GM12878 (cell line): ENCODE results near the gene TARP.

ENCODE experiments used
- ATAC-seq: fragments of 200-7000 bp; cut with Tn5 transposase; 3 replicates; pipeline ENCODE4 v1.9.1; 2020; ENCODE audit warnings: mild to moderate bottlenecking, moderate library complexity
- BruUV-seq: library from RNA; stranded (reverse); fragments of 400-500 nt; replicated peaks from 2 replicates; lab custom pipeline; 2021; lab: Mats Ljungman, UMichigan
- CTCF ChIA-PET: fragments of 300-600 bp; sonication (Branson Sonifier 250); formaldehyde crosslinking; extraction: SDS; loops from one replicate; lab custom pipeline; 2021; ENCODE audit warnings: inconsistent platforms; lab: Yijun Ruan, JAX
- POLR2A ChIA-PET: fragments of 350-600 bp; formaldehyde crosslinking; extraction: SDS; loops from one replicate; lab custom pipeline; 2021; ENCODE audit warnings: inconsistent platforms; lab: Charles Lee
- RAD21 ChIA-PET: fragments of 300-600 bp; sonication (Branson Sonifier 250); formaldehyde crosslinking; loops from one replicate; lab custom pipeline; 2023; ENCODE audit warnings: antibody characterized with exemption; ENCODE audit not compliant: unreplicated experiment; lab: Charles Lee
- SMC1A ChIA-PET: fragments of 300-600 bp; sonication (Branson Sonifier 250); formaldehyde crosslinking; loops from one replicate; lab custom pipeline; 2023; ENCODE audit not compliant: unreplicated experiment, uncharacterized antibody; lab: Charles Lee
- DNase-seq: peaks from one replicate; pipeline ENCODE4 v3.0.0-alpha.2; 2011; ENCODE audit warnings: low read depth, low spot score
- FAIRE-seq: peaks from 3 replicates; lab custom pipeline; 2011; peaks lifted over from hg19 to GRCh38; lab: Jason Lieb, UNC
- H2AFZ ChIP-seq: 2 replicates; pipeline ENCODE4 v1.6.0; 2011; ENCODE audit warnings: low read depth, low read length, control low read depth; ENCODE audit not compliant: control insufficient read depth
- H3K27ac ChIP-seq: 2 replicates; pipeline ENCODE4 v1.5.1; 2011; ENCODE audit warnings: control low read depth; ENCODE audit not compliant: control insufficient read depth, insufficient read depth
- H3K27me3 ChIP-seq, 2 experiments: replicated peaks in 1 of 2; 2 replicates each; pipeline versions ENCODE4 v1.6.0 to v1.6.1; 2011; ENCODE audit warnings: low read length in 1 of 2; ENCODE audit not compliant: control insufficient read depth in 2 of 2, insufficient read depth in 2 of 2
- H3K36me3 ChIP-seq, 2 experiments: 2 replicates each; pipeline ENCODE4 v1.5.1; 2011; ENCODE audit warnings: low read length in 1 of 2; ENCODE audit not compliant: control insufficient read depth in 2 of 2, insufficient read depth in 2 of 2
- H3K4me1 ChIP-seq: 2 replicates; pipeline ENCODE4 v1.6.1; 2011; ENCODE audit warnings: mild to moderate bottlenecking, low read length, moderate library complexity, mixed read lengths; ENCODE audit not compliant: control insufficient read depth, insufficient read depth
- H3K4me2 ChIP-seq: 2 replicates; pipeline ENCODE4 v1.6.0; 2011; ENCODE audit warnings: control low read depth; ENCODE audit not compliant: control insufficient read depth, insufficient read depth
- H3K4me3 ChIP-seq: fragments of 200-600 bp; sonication (generic); 2 replicates; pipeline ENCODE4 v1.5.1; 2016
- H3K79me2 ChIP-seq: 2 replicates; pipeline ENCODE4 v1.6.0; 2011; ENCODE audit warnings: low read length; ENCODE audit not compliant: control insufficient read depth, insufficient read depth
- H3K9ac ChIP-seq: 2 replicates; pipeline ENCODE4 v1.8.0; 2011; ENCODE audit warnings: low read length, control low read depth, mixed read lengths; ENCODE audit not compliant: control insufficient read depth, insufficient read depth
- H3K9me3 ChIP-seq: replicated peaks from 3 replicates; pipeline ENCODE4 v1.5.1; 2011; ENCODE audit warnings: mild to moderate bottlenecking, low read length; ENCODE audit not compliant: control insufficient read depth, insufficient read depth
- H4K20me1 ChIP-seq: 2 replicates; pipeline ENCODE4 v1.6.0; 2011; ENCODE audit not compliant: control insufficient read depth, insufficient read depth
- CBFB ChIP-seq: IDR thresholded peaks from 2 replicates; pipeline ENCODE4 v1.6.1; 2016; ENCODE audit warnings: antibody characterized with exemption, low read depth
- CHD2 ChIP-seq: IDR thresholded peaks from 2 replicates; pipeline ENCODE4 v1.6.1; 2011; ENCODE audit warnings: low read depth, low read length, improper control_type of control experiment, borderline replicate concordance
- ESRRA ChIP-seq: IDR thresholded peaks from 2 replicates; pipeline ENCODE4 v1.6.1; 2012; ENCODE audit warnings: mild to moderate bottlenecking, low read length, improper control_type of control experiment
- EZH2 ChIP-seq: IDR thresholded peaks from 2 replicates; pipeline ENCODE4 v1.6.1; 2012; ENCODE audit warnings: low read depth, mild to moderate bottlenecking, control low read depth, inconsistent platforms, low read length, borderline replicate concordance; ENCODE audit not compliant: control insufficient read depth
- GATAD2B ChIP-seq: fragments of 450-650 bp; conservative IDR thresholded peaks from 2 replicates; pipeline ENCODE4 v1.6.1; 2017; ENCODE audit warnings: low read depth, mild to moderate bottlenecking, moderate library complexity
- HDGF ChIP-seq: fragments of 450-650 bp; IDR thresholded peaks from 2 replicates; pipeline ENCODE4 v1.6.1; 2016; ENCODE audit warnings: antibody characterized with exemption
- IKZF2 ChIP-seq, 2 experiments: fragments of 450-650 bp; IDR thresholded peaks; 2 replicates each; pipeline ENCODE4 v1.6.1; 2017; ENCODE audit warnings: mild to moderate bottlenecking in 2 of 2, moderate library complexity in 2 of 2
- KLF5 ChIP-seq: fragments of 450-650 bp; IDR thresholded peaks from 2 replicates; pipeline ENCODE4 v1.6.1; 2014; ENCODE audit warnings: mild to moderate bottlenecking; ENCODE audit not compliant: partially characterized antibody
- MXI1 ChIP-seq: fragments of 150-350 bp; IDR thresholded peaks from 2 replicates; pipeline ENCODE4 v1.6.1; 2011; ENCODE audit warnings: low read depth, mild to moderate bottlenecking, inconsistent platforms, low read length, improper control_type of control experiment
- MYC ChIP-seq: IDR thresholded peaks from 2 replicates; pipeline ENCODE4 v1.6.1; 2011; ENCODE audit warnings: mild to moderate bottlenecking, low read length, moderate library complexity, inconsistent platforms; ENCODE audit not compliant: insufficient read depth, insufficient replicate concordance, insufficient read length, severe bottlenecking
- PML ChIP-seq: IDR thresholded peaks from 2 replicates; pipeline ENCODE4 v1.6.1; 2012; ENCODE audit warnings: low read length, inconsistent platforms
- POLR2AphosphoS2 ChIP-seq: IDR thresholded peaks from 2 replicates; pipeline ENCODE4 v1.6.1; 2011; ENCODE audit warnings: low read depth, mild to moderate bottlenecking, low read length, improper control_type of control experiment, moderate library complexity
- SREBF2 ChIP-seq: IDR thresholded peaks from 2 replicates; pipeline ENCODE4 v1.6.1; 2012; ENCODE audit warnings: mild to moderate bottlenecking, low read length
- TARDBP ChIP-seq: IDR thresholded peaks from 2 replicates; pipeline ENCODE4 v1.6.1; 2016; ENCODE audit warnings: borderline replicate concordance
- WRNIP1 ChIP-seq: IDR thresholded peaks from 2 replicates; pipeline ENCODE4 v1.6.1; 2011; ENCODE audit warnings: low read depth, low read length, improper control_type of control experiment, borderline replicate concordance
- WGBS: methylation state at CpG from one replicate; pipeline ENCODE4 v1.1.6; 2016; ENCODE audit warnings: low lambda C conversion rate; ENCODE audit not compliant: insufficient replicate concordance, insufficient coverage; ENCODE audit errors: missing lambda C conversion rate; 5-methylcytosine and 5-hydroxymethylcytosine counted together
- in situ Hi-C: fragments of 300-500 bp; cut with MboI; formaldehyde crosslinking; loops from 9 replicates; pipeline ENCODE4 v1.14.3; 2018; ENCODE audit warnings: mixed read lengths
- intact Hi-C: fragments of 100-400 bp; cut with micrococcal nuclease; formaldehyde crosslinking; loops from one replicate; pipeline ENCODE4 v1.14.2; 2022; ENCODE audit not compliant: unreplicated experiment
- TF ChIP-seq, protein P1 (sequence below): fragments of 450-650 bp; IDR thresholded peaks from 2 replicates; pipeline ENCODE4 v1.6.1; 2017; ENCODE audit warnings: mild to moderate bottlenecking
- TF ChIP-seq, protein P2 (sequence below): fragments of 450-650 bp; IDR thresholded peaks from 2 replicates; pipeline ENCODE4 v1.6.1; 2017; ENCODE audit warnings: mild to moderate bottlenecking, low read depth, inconsistent platforms; ENCODE audit not compliant: poor library complexity, severe bottlenecking
- TF ChIP-seq, protein P3 (sequence below): IDR thresholded peaks from 2 replicates; pipeline ENCODE4 v1.6.1; 2012; ENCODE audit warnings: low read length, inconsistent platforms

TARP gene

DNA sequence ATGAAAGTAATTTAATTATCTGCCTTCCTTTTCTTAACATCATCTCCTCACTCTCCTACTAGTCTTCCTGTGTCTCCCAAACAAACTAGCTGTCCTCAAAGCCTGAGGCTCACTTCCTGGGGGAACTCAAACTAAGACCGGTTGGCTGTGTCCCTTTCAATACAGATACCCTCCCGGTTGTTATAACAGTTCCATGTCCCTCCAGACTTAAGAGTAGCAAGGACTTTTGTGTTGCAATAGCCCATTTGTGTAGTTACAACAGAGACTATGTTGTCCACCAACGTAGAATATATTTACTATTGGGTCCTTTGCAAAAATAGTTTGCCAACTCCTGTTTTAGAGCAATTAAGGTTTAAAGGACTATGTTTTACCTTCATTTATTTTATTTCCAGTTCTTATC, 8.6 kb upstream of the TARP start:
- ChIA-PET CTCF (interaction anchor here (0.6 to 1.5 kb wide), 7 partner anchors 9 to 173 kb away, joined by 3 to 4 read pairs (median 3); partner anchors contain the start of gene TARP), SMC1A (interaction anchor here (0.8 to 1.9 kb wide), 10 partner anchors 9 to 179 kb away, joined by 3 to 5 read pairs (median 4); partner anchors contain the start of gene TARP), RAD21 (interaction anchor here (1.2 to 1.3 kb wide), 2 partner anchors 53 to 87 kb away, joined by 3 to 4 read pairs; no protein-coding TSS in a partner anchor), POLR2A (no interaction called here)
- DNase-seq (no peak), FAIRE-seq (no peak), ATAC-seq (no peak)
- Histone ChIP-seq H3K27ac (no peak overlapping the region), H3K9me3 (no peaks in the 10 kb centered on the region), H3K9ac (no peak overlapping the region), H3K36me3 (no peaks in the 10 kb centered on the region), H3K4me1 (peaks cover 13% of the 10 kb centered on the region; the same call in 1 of the 2 replicates), H3K27me3 (peaks cover 0 to 2% of the 10 kb centered on the region in 2 experiments; a peak in 1 of 4 replicates), H3K79me2 (no peaks in the 10 kb centered on the region), H2AFZ (no peak overlapping the region), H4K20me1 (no peaks in the 10 kb centered on the region), H3K4me2 (no peak overlapping the region), H3K4me3 (no peak overlapping the region)
- TF ChIP-seq CHD2 (no peak), MXI1 (no peak), MYC (no peak), KLF5 (no peak), WRNIP1 (no peak), EZH2 (no peak), POLR2AphosphoS2 (no peak), TARDBP (no peak), IKZF2 (IDR thresholded peaks at IDR 0.05) (no peak), PML (no peak), SREBF2 (no peak), HDGF (no peak), CBFB (no peak), GATAD2B (no peak), ESRRA (no peak)
- TF ChIP-seq, protein P1, sequence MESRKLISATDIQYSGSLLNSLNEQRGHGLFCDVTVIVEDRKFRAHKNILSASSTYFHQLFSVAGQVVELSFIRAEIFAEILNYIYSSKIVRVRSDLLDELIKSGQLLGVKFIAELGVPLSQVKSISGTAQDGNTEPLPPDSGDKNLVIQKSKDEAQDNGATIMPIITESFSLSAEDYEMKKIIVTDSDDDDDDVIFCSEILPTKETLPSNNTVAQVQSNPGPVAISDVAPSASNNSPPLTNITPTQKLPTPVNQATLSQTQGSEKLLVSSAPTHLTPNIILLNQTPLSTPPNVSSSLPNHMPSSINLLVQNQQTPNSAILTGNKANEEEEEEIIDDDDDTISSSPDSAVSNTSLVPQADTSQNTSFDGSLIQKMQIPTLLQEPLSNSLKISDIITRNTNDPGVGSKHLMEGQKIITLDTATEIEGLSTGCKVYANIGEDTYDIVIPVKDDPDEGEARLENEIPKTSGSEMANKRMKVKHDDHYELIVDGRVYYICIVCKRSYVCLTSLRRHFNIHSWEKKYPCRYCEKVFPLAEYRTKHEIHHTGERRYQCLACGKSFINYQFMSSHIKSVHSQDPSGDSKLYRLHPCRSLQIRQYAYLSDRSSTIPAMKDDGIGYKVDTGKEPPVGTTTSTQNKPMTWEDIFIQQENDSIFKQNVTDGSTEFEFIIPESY: no peak
- TF ChIP-seq, protein P2, sequence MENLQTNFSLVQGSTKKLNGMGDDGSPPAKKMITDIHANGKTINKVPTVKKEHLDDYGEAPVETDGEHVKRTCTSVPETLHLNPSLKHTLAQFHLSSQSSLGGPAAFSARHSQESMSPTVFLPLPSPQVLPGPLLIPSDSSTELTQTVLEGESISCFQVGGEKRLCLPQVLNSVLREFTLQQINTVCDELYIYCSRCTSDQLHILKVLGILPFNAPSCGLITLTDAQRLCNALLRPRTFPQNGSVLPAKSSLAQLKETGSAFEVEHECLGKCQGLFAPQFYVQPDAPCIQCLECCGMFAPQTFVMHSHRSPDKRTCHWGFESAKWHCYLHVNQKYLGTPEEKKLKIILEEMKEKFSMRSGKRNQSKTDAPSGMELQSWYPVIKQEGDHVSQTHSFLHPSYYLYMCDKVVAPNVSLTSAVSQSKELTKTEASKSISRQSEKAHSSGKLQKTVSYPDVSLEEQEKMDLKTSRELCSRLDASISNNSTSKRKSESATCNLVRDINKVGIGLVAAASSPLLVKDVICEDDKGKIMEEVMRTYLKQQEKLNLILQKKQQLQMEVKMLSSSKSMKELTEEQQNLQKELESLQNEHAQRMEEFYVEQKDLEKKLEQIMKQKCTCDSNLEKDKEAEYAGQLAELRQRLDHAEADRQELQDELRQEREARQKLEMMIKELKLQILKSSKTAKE: no peak
- TF ChIP-seq, protein P3, sequence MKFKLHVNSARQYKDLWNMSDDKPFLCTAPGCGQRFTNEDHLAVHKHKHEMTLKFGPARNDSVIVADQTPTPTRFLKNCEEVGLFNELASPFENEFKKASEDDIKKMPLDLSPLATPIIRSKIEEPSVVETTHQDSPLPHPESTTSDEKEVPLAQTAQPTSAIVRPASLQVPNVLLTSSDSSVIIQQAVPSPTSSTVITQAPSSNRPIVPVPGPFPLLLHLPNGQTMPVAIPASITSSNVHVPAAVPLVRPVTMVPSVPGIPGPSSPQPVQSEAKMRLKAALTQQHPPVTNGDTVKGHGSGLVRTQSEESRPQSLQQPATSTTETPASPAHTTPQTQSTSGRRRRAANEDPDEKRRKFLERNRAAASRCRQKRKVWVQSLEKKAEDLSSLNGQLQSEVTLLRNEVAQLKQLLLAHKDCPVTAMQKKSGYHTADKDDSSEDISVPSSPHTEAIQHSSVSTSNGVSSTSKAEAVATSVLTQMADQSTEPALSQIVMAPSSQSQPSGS: no peak
- 59% methylated on average over 3 of the region's 3 CpGs for WGBS
- intact Hi-C loops: no loop called here
- no TSS peak for BruUV-seq
- in situ Hi-C loops: no loop called here
